ENCODE results near the gene PHF19. TPM values are rescaled to one million over a fixed set of nuclear protein-coding genes. Genes with fewer than 3 reads are reported as not detected.

PHF19 gene
- total and polyA plus RNA-seq, 2 donors (not counting 3 experiments of a cell fraction or from before 2014, with no cell fraction given): 102 to 153 TPM

DNA sequence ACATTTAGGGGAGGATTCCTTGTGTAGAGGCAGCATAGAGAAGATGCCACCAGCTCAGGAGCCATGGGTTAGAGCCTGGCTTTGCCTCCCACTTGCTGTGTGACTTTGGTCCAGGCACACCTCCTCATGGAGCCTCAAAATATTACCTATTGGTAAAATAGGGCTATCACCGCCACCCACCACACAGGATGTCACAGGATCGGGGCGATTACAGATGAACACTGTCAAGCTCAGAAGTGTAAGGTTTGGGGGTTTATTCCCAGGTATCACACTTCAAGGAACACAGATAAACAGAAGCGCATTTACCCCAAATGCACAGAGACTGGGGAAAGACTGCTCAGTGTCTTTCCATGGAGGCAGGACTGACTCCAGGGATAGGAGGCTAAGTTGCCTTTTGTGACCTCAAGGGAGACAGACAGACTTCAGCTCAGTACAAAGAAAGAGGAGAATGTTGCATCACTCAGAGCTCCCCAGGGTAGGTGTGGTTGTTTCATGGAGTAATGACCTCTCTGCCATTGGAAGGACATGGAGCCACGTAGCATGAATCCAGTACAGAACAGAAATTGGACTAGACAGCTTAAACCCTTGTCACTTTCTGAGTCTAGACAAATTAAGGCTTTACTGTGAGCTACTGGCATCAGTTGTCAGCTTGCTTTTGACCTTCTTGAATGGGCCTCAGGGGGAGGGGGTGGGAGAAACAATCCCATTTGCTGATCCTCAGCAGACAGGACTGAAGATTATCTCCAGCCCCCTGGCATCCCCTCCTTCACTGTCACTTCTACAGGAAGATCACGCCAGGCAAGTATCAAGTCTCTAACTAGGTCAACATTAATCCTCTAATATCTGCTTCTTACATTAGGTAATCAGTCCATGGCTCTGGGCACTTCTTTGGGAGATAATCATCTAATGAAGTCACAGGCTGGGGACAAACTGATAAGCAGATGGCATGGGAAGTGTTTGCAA lies 43.1 kb upstream of the PHF19 start:
- Histone ChIP-seq H3K4me3 (replicated peaks in 1 of 3; ENCODE audit: insufficient read depth in 1 of 3, low read depth in 1 of 3, low read length in 3 of 3) (no peak overlapping the region), H4K20me1 (replicated peaks; ENCODE audit: control insufficient read depth, extremely low read depth, insufficient read depth, low read length) (no peaks in the 10 kb centered on the region), H3K27me3 (ENCODE audit: control insufficient read depth in 2 of 2, insufficient read depth in 2 of 2, low read length in 2 of 2) (no peaks in the 10 kb centered on the region), H3K9me3 (replicated peaks; ENCODE audit: control insufficient read depth, insufficient read depth, low read length) (no peaks in the 10 kb centered on the region), H2AFZ (ENCODE audit: low read depth, low read length) (no peak overlapping the region), H3K9ac (replicated peaks; ENCODE audit: extremely low read depth, insufficient read depth, low read length) (no peak overlapping the region), H3K36me3 (ENCODE audit: control insufficient read depth in 2 of 2, extremely low read depth in 1 of 2, insufficient read depth in 2 of 2, low read length in 2 of 2) (no peaks in the 10 kb centered on the region), H3K27ac (ENCODE audit: insufficient read depth, low read depth, low read length) (no peak overlapping the region), H3K4me1 (ENCODE audit: control insufficient read depth, extremely low read depth, insufficient read depth, low read length) (no peaks in the 10 kb centered on the region), H3K79me2 (ENCODE audit: control insufficient read depth, insufficient read depth, low read length) (no peaks in the 10 kb centered on the region), H3K9me1 (replicated peaks; ENCODE audit: control insufficient read depth, extremely low read depth, insufficient read depth, low read length) (no peaks in the 10 kb centered on the region), H3K4me2 (ENCODE audit: insufficient read depth, low read length) (no peak overlapping the region)
- TF ChIP-seq, protein P1, sequence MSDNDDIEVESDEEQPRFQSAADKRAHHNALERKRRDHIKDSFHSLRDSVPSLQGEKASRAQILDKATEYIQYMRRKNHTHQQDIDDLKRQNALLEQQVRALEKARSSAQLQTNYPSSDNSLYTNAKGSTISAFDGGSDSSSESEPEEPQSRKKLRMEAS (IDR thresholded peaks at IDR 0.05; ENCODE audit: insufficient read depth, insufficient read length): no peak
- TF ChIP-seq FOS (IDR thresholded peaks at IDR 0.05; ENCODE audit: borderline replicate concordance, insufficient read depth, low read length) (no peak), EZH2 (IDR thresholded peaks at IDR 0.05; ENCODE audit: borderline replicate concordance, low read depth, low read length, severe bottlenecking) (no peak), POLR2AphosphoS5 (IDR thresholded peaks at IDR 0.05; ENCODE audit: insufficient read depth, low read depth, low read length) (no peak), MYC (IDR thresholded peaks at IDR 0.05; ENCODE audit: low read depth, low read length) (no peak), GATA2 (IDR thresholded peaks at IDR 0.05; ENCODE audit: insufficient read depth, insufficient read length, low read depth, low read length) (no peak), JUN (IDR thresholded peaks at IDR 0.05; ENCODE audit: borderline replicate concordance, insufficient read depth, insufficient read length, low read depth) (no peak), POLR2A (IDR thresholded peaks at IDR 0.05; ENCODE audit: low read depth, low read length) (no peak)
- TF ChIP-seq, protein P2, sequence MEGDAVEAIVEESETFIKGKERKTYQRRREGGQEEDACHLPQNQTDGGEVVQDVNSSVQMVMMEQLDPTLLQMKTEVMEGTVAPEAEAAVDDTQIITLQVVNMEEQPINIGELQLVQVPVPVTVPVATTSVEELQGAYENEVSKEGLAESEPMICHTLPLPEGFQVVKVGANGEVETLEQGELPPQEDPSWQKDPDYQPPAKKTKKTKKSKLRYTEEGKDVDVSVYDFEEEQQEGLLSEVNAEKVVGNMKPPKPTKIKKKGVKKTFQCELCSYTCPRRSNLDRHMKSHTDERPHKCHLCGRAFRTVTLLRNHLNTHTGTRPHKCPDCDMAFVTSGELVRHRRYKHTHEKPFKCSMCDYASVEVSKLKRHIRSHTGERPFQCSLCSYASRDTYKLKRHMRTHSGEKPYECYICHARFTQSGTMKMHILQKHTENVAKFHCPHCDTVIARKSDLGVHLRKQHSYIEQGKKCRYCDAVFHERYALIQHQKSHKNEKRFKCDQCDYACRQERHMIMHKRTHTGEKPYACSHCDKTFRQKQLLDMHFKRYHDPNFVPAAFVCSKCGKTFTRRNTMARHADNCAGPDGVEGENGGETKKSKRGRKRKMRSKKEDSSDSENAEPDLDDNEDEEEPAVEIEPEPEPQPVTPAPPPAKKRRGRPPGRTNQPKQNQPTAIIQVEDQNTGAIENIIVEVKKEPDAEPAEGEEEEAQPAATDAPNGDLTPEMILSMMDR (IDR thresholded peaks at IDR 0.05; ENCODE audit: extremely low read depth in 1 of 2, insufficient read depth in 1 of 2, low read depth in 1 of 2, low read length in 2 of 2): no peak
- DNase-seq (ENCODE audit: low read depth, low spot score) (no peak), FAIRE-seq (peak; percentile 18)
- POLR2A ChIA-PET: interaction anchor here (0.7 kb wide), 1 partner anchor 369 kb away, joined by 3 read pairs; no protein-coding TSS in a partner anchor
- BruUV-seq (replicated peaks): no TSS peak
- dilution Hi-C loops (cut with MboI; ENCODE audit: extremely low pct_ligation_motif_present, low sequenced_read_pairs): no loop called here
- intact Hi-C loops (cut with micrococcal nuclease): no loop called here
- CTCF ChIA-PET: interaction anchor here (0.8 to 1.6 kb wide), 3 partner anchors 12 to 17 kb away, joined by 3 to 6 read pairs (median 4); no protein-coding TSS in a partner anchor
